ENCODE results near the gene ORAI3. TPM values are rescaled to one million over a fixed set of nuclear protein-coding genes. Genes with fewer than 3 reads are reported as not detected.

Gene ORAI3
- total and polyA plus RNA-seq, 2 of the 13 experiments (the other 11 are each of a cell fraction or from before 2014, with no cell fraction given): 11.4 to 32.0 TPM

DNA sequence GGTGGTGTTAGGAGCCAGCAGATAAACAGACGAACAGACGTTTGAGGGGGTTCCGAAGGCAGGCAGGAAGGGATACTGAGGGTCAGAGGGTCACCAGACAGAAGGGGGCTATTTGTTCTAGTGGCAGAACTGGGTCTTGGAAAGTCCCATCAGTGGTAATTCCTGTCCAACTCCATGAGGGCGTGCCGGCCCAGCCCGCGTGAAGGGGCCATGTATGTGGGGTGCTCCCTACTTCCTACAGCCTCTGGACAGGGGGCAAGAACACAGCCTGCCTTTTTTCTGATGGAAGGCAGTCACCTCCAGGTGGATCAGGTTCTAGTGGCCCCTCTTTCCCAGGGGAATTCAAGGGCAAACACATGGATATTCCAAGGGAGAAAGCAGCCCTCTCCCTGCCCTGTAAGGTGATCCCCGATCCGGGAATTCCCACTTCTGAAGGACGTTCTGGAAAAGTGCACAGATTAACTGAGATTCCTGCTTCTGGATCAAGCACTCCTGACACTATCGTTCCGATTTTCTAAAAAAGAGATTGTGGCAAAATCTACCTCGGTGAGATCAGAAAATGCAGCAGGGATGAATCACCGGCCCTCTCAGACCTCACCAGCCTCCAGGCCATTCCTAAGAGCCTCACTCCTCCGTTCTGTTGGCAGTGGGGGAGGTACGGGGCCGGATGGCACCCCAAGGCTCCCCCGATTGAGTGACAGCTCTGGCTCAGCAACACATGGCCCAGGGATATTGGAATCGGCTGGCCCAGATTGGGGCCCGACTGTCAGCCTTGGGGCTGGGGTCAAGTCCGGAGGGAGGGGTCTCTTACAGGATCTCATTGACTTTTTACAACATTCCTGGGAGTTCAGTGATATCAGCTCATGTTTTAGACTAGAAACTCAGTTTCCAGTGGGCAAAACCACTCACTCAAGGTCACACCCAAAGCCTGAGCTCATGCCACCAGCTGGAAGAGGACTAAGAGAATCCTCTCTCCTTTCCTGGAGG lies 49.1 kb downstream of the ORAI3 start (continued):
- TF ChIP-seq, protein P1, sequence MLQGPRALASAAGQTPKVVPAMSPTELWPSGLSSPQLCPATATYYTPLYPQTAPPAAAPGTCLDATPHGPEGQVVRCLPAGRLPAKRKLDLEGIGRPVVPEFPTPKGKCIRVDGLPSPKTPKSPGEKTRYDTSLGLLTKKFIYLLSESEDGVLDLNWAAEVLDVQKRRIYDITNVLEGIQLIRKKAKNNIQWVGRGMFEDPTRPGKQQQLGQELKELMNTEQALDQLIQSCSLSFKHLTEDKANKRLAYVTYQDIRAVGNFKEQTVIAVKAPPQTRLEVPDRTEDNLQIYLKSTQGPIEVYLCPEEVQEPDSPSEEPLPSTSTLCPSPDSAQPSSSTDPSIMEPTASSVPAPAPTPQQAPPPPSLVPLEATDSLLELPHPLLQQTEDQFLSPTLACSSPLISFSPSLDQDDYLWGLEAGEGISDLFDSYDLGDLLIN (CRISPR knock-in tag; IDR thresholded peaks at IDR 0.05; ENCODE audit: borderline replicate concordance): no peak
- TF ChIP-seq, protein P2, sequence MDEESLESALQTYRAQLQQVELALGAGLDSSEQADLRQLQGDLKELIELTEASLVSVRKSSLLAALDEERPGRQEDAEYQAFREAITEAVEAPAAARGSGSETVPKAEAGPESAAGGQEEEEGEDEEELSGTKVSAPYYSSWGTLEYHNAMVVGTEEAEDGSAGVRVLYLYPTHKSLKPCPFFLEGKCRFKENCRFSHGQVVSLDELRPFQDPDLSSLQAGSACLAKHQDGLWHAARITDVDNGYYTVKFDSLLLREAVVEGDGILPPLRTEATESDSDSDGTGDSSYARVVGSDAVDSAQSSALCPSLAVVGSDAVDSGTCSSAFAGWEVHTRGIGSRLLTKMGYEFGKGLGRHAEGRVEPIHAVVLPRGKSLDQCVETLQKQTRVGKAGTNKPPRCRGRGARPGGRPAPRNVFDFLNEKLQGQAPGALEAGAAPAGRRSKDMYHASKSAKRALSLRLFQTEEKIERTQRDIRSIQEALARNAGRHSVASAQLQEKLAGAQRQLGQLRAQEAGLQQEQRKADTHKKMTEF (CRISPR knock-in tag; IDR thresholded peaks at IDR 0.05): 0 out of 2 replicates have a peak, but pooled peaks have one; percentile 2
- TF ChIP-seq AHR (CRISPR knock-in tag; IDR thresholded peaks at IDR 0.05) (0 out of 2 replicates have a peak, but pooled peaks have one; percentile 9), MTF2 (CRISPR knock-in tag; IDR thresholded peaks at IDR 0.05; ENCODE audit: borderline replicate concordance) (peak; percentile 81; the same call in 1 of the 2 replicates), ZNF891 (CRISPR knock-in tag; IDR thresholded peaks at IDR 0.05) (no peak; the same call in 1 of the 2 replicates), ZNF605 (CRISPR knock-in tag; IDR thresholded peaks at IDR 0.05) (peak; percentile 28; the same call in 1 of the 2 replicates), PAF1 (CRISPR knock-in tag; IDR thresholded peaks at IDR 0.05) (0 out of 2 replicates have a peak, but pooled peaks have one; percentile 77), EED (CRISPR knock-in tag; IDR thresholded peaks at IDR 0.05) (0 out of 2 replicates have a peak, but pooled peaks have one; percentile 9), NR2F1 (CRISPR knock-in tag; IDR thresholded peaks at IDR 0.05) (peak in 1 of 2 experiments; percentile 21; a peak in 1 of 4 replicates), STAT5B (CRISPR knock-in tag; IDR thresholded peaks at IDR 0.05) (no peak), ELF3 (CRISPR knock-in tag; IDR thresholded peaks at IDR 0.05) (peak; percentile 10; the same call in 1 of the 2 replicates), SNAI1 (CRISPR knock-in tag; IDR thresholded peaks at IDR 0.05; ENCODE audit: borderline replicate concordance) (no peak), ZNF564 (CRISPR knock-in tag; IDR thresholded peaks at IDR 0.05) (peak; percentile 49; the same call in 1 of the 2 replicates), SCMH1 (CRISPR knock-in tag; IDR thresholded peaks at IDR 0.05; ENCODE audit: borderline replicate concordance) (no peak), ZNF256 (CRISPR knock-in tag; conservative IDR thresholded peaks at IDR 0.05) (0 out of 2 replicates have a peak, but pooled peaks have one; percentile 6), ZNF550 (CRISPR knock-in tag; IDR thresholded peaks at IDR 0.05; ENCODE audit: borderline replicate concordance) (no peak)
- TF ChIP-seq, protein P3, sequence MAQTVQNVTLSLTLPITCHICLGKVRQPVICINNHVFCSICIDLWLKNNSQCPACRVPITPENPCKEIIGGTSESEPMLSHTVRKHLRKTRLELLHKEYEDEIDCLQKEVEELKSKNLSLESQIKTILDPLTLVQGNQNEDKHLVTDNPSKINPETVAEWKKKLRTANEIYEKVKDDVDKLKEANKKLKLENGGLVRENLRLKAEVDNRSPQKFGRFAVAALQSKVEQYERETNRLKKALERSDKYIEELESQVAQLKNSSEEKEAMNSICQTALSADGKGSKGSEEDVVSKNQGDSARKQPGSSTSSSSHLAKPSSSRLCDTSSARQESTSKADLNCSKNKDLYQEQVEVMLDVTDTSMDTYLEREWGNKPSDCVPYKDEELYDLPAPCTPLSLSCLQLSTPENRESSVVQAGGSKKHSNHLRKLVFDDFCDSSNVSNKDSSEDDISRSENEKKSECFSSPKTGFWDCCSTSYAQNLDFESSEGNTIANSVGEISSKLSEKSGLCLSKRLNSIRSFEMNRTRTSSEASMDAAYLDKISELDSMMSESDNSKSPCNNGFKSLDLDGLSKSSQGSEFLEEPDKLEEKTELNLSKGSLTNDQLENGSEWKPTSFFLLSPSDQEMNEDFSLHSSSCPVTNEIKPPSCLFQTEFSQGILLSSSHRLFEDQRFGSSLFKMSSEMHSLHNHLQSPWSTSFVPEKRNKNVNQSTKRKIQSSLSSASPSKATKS (CRISPR knock-in tag; IDR thresholded peaks at IDR 0.05): no peak
- TF ChIP-seq, protein P4, sequence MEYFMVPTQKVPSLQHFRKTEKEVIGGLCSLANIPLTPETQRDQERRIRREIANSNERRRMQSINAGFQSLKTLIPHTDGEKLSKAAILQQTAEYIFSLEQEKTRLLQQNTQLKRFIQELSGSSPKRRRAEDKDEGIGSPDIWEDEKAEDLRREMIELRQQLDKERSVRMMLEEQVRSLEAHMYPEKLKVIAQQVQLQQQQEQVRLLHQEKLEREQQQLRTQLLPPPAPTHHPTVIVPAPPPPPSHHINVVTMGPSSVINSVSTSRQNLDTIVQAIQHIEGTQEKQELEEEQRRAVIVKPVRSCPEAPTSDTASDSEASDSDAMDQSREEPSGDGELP (IDR thresholded peaks at IDR 0.05; ENCODE audit: borderline replicate concordance, low read depth): no peak
- TF ChIP-seq, protein P5, sequence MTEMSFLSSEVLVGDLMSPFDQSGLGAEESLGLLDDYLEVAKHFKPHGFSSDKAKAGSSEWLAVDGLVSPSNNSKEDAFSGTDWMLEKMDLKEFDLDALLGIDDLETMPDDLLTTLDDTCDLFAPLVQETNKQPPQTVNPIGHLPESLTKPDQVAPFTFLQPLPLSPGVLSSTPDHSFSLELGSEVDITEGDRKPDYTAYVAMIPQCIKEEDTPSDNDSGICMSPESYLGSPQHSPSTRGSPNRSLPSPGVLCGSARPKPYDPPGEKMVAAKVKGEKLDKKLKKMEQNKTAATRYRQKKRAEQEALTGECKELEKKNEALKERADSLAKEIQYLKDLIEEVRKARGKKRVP (CRISPR knock-in tag; IDR thresholded peaks at IDR 0.05): no peak
- TF ChIP-seq, protein P6, sequence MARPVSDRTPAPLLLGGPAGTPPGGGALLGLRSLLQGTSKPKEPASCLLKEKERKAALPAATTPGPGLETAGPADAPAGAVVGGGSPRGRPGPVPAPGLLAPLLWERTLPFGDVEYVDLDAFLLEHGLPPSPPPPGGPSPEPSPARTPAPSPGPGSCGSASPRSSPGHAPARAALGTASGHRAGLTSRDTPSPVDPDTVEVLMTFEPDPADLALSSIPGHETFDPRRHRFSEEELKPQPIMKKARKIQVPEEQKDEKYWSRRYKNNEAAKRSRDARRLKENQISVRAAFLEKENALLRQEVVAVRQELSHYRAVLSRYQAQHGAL (CRISPR knock-in tag; IDR thresholded peaks at IDR 0.05; ENCODE audit: not compliant biosample characterization): peak; percentile 3
